ENCODE data around the gene SPAG16.

Gene SPAG16

DNA sequence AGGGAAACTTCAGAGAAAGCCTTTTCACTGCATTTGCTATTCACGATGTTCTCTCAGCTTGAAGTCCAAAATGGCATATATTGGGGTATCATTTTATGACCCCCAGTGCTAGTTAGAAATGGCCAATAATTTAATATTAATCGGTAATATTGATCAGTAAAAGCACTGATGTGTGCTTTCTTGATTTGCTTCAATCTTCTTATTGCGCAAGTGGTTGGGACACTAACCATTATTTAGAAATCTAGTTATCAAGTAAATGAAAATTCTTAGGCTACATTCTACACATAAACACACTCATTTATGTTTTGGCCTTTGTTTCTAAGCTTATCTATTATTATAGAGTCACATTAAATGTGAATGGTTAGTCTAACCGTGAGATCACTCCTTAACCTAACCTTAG, 1076.9 kb downstream of the SPAG16 start:
- no peak for DNase-seq (ENCODE audit: low read depth)
- TF ChIP-seq, protein P1, sequence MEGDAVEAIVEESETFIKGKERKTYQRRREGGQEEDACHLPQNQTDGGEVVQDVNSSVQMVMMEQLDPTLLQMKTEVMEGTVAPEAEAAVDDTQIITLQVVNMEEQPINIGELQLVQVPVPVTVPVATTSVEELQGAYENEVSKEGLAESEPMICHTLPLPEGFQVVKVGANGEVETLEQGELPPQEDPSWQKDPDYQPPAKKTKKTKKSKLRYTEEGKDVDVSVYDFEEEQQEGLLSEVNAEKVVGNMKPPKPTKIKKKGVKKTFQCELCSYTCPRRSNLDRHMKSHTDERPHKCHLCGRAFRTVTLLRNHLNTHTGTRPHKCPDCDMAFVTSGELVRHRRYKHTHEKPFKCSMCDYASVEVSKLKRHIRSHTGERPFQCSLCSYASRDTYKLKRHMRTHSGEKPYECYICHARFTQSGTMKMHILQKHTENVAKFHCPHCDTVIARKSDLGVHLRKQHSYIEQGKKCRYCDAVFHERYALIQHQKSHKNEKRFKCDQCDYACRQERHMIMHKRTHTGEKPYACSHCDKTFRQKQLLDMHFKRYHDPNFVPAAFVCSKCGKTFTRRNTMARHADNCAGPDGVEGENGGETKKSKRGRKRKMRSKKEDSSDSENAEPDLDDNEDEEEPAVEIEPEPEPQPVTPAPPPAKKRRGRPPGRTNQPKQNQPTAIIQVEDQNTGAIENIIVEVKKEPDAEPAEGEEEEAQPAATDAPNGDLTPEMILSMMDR (IDR thresholded peaks at IDR 0.05; ENCODE audit: low read depth, low read length, missing control alignments), result no peak
- in situ Hi-C loops (cut with HindIII; ENCODE audit: low sequenced_read_pairs), result no loop called here

DNA sequence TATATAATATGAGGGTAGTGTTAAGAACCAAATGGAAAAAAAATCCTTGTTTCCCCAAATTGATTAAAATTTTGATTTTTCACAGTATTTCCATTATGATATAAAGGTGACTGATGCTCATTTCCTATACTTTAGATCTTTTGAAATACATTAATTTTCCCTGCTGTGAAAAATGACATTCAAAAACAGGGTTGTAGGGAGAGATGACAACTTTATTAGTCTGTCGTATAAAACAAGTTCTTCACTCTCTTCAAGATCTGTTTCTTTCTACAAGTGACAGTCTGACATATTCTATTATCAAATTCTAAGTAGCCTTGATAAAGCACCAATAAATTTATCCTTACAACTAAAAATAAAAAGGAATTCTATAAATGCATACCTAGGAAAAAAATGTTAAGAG, 1081.3 kb downstream of the SPAG16 start:
- in situ Hi-C loops (cut with HindIII; ENCODE audit: low sequenced_read_pairs), result no loop called here
- no peak overlapping the region for H3K4me3 ChIP-seq (ENCODE audit: low read depth, low read length)
- TF ChIP-seq, protein P1 (IDR thresholded peaks at IDR 0.05; ENCODE audit: low read depth, low read length, missing control alignments), result no peak
- DNase-seq (ENCODE audit: low read depth), result no peak

More for the DNA sequence above, 1076.9 kb downstream of the SPAG16 start:
- no peak overlapping the region for H3K4me3 ChIP-seq (ENCODE audit: low read depth, low read length)

- TF ChIP-seq, protein P1 (IDR thresholded peaks at IDR 0.05; ENCODE audit: low read depth, low read length, missing control alignments), result no peak
- in situ Hi-C loops (cut with HindIII; ENCODE audit: low sequenced_read_pairs), result no loop called here
Observed at GRCh38 chr2:214367171-214367570, 1082.9 kb downstream of the SPAG16 start.

GRCh38 chr2:214376618-214377285, 1092.5 kb downstream of the SPAG16 start:
- no peak overlapping the region for H3K4me3 ChIP-seq (ENCODE audit: low read depth, low read length)
- no peak for DNase-seq (ENCODE audit: low read depth)
- in situ Hi-C loops (cut with HindIII; ENCODE audit: low sequenced_read_pairs), result no loop called here
- TF ChIP-seq, protein P1 (IDR thresholded peaks at IDR 0.05; ENCODE audit: low read depth, low read length, missing control alignments), result no peak

More at GRCh38 chr2:214367171-214367570, 1082.9 kb downstream of the SPAG16 start:
- no peak for DNase-seq (ENCODE audit: low read depth)
- no peak overlapping the region for H3K4me3 ChIP-seq (ENCODE audit: low read depth, low read length)

DNA sequence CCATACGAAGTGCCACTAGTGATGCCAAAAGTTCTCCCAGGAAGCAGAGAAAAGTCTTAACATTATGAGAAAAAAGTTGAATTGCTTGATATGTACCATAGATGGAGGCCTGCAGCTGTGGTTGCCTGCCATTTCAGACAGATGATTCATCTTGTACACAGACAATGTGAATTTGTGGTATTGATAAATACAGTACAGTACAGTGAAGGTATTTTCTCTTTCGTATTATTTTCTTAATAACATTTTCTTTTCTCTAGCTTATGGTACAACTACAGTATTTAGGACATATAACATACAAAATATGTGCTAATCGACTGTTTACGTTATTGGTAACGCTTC, 1093.0 kb downstream of the SPAG16 start:
- TF ChIP-seq, protein P1 (IDR thresholded peaks at IDR 0.05; ENCODE audit: low read depth, low read length, missing control alignments), result no peak

GRCh38 chr2:214378455-214379103, 1094.3 kb downstream of the SPAG16 start:
- TF ChIP-seq, protein P1 (IDR thresholded peaks at IDR 0.05; ENCODE audit: low read depth, low read length, missing control alignments), result no peak
- no peak overlapping the region for H3K4me3 ChIP-seq (ENCODE audit: low read depth, low read length)
- no peak for DNase-seq (ENCODE audit: low read depth)
- in situ Hi-C loops (cut with HindIII; ENCODE audit: low sequenced_read_pairs), result no loop called here

More for the DNA sequence above, 1093.0 kb downstream of the SPAG16 start:
- in situ Hi-C loops (cut with HindIII; ENCODE audit: low sequenced_read_pairs), result no loop called here
- no peak for DNase-seq (ENCODE audit: low read depth)
- no peak overlapping the region for H3K4me3 ChIP-seq (ENCODE audit: low read depth, low read length)

Data from astrocyte of the cerebellum (primary cell).